Measurements from ENCODE around the gene PLEKHA8.

PLEKHA8 gene

GRCh38 chr7:30135301-30136116, 107.3 kb downstream of the PLEKHA8 start:
- Histone ChIP-seq H3K9me3 (ENCODE audit: insufficient read depth, low read depth, low read length) (no peaks in the 10 kb centered on the region), H3K36me3 (ENCODE audit: insufficient read depth, low read length) (no peaks in the 10 kb centered on the region), H3K4me1 (ENCODE audit: insufficient read depth, low read length, poor library complexity, severe bottlenecking) (peaks cover 20% of the 10 kb centered on the region), H3K79me2 (ENCODE audit: insufficient read depth, low read length) (no peaks in the 10 kb centered on the region; the same call in 1 of the 2 replicates), H2AFZ (ENCODE audit: low read length) (peak overlapping the region; percentile 81; the same call in 1 of the 2 replicates), H4K20me1 (ENCODE audit: insufficient read depth, low read length, poor library complexity, severe bottlenecking) (no peaks in the 10 kb centered on the region), H3K27me3 (ENCODE audit: insufficient read depth, low read length, poor library complexity, severe bottlenecking) (no peaks in the 10 kb centered on the region), H3K4me3 (ENCODE audit: low read length, poor library complexity, severe bottlenecking) (peak overlapping the region; percentile 77), H3K9ac (ENCODE audit: low read depth, low read length, poor library complexity, severe bottlenecking) (peak overlapping the region; percentile 20), H3K9me2 (replicated peaks; ENCODE audit: low read depth, low read length) (no peaks in the 10 kb centered on the region), H3F3A (ENCODE audit: low read depth) (no peaks in the 10 kb centered on the region), H3K4me2 (ENCODE audit: low read depth, low read length, poor library complexity, severe bottlenecking) (peak overlapping the region; percentile 62)
- no peak for TF ChIP-seq CTCF (conservative IDR thresholded peaks at IDR 0.05; ENCODE audit: low read length)
- no peak for TF ChIP-seq EZH2phosphoT487 (IDR thresholded peaks at IDR 0.05; ENCODE audit: borderline replicate concordance)

GRCh38 chr7:30136117-30136731, 108.0 kb downstream of the PLEKHA8 start:
- TF ChIP-seq EZH2phosphoT487 (IDR thresholded peaks at IDR 0.05; ENCODE audit: borderline replicate concordance), result no peak
- TF ChIP-seq CTCF (conservative IDR thresholded peaks at IDR 0.05; ENCODE audit: low read length), result no peak
- H2AFZ ChIP-seq (ENCODE audit: low read length), result no peak overlapping the region
- no peaks in the 10 kb centered on the region for H3F3A ChIP-seq (ENCODE audit: low read depth)
- no peaks in the 10 kb centered on the region for H3K27me3 ChIP-seq (ENCODE audit: insufficient read depth, low read length, poor library complexity, severe bottlenecking)
- H3K9me3 ChIP-seq (ENCODE audit: insufficient read depth, low read depth, low read length), result no peaks in the 10 kb centered on the region
- H3K4me3 ChIP-seq (ENCODE audit: low read length, poor library complexity, severe bottlenecking), result peak overlapping the region; percentile 77
- no peaks in the 10 kb centered on the region for H3K9me2 ChIP-seq (replicated peaks; ENCODE audit: low read depth, low read length)
- no peak overlapping the region for H3K9ac ChIP-seq (ENCODE audit: low read depth, low read length, poor library complexity, severe bottlenecking)
- no peaks in the 10 kb centered on the region for H4K20me1 ChIP-seq (ENCODE audit: insufficient read depth, low read length, poor library complexity, severe bottlenecking)
- H3K79me2 ChIP-seq (ENCODE audit: insufficient read depth, low read length), result no peaks in the 10 kb centered on the region; the same call in 1 of the 2 replicates
- H3K4me1 ChIP-seq (ENCODE audit: insufficient read depth, low read length, poor library complexity, severe bottlenecking), result peaks cover 20% of the 10 kb centered on the region
- peak overlapping the region; percentile 62 for H3K4me2 ChIP-seq (ENCODE audit: low read depth, low read length, poor library complexity, severe bottlenecking)
- H3K36me3 ChIP-seq (ENCODE audit: insufficient read depth, low read length), result no peaks in the 10 kb centered on the region

GRCh38 chr7:30136743-30137485, 108.7 kb downstream of the PLEKHA8 start:
- no peak overlapping the region for H3K4me2 ChIP-seq (ENCODE audit: low read depth, low read length, poor library complexity, severe bottlenecking)
- H3K9me2 ChIP-seq (replicated peaks; ENCODE audit: low read depth, low read length), result no peaks in the 10 kb centered on the region
- no peaks in the 10 kb centered on the region for H3K27me3 ChIP-seq (ENCODE audit: insufficient read depth, low read length, poor library complexity, severe bottlenecking)
- no peaks in the 10 kb centered on the region for H4K20me1 ChIP-seq (ENCODE audit: insufficient read depth, low read length, poor library complexity, severe bottlenecking)
- H3K4me1 ChIP-seq (ENCODE audit: insufficient read depth, low read length, poor library complexity, severe bottlenecking), result peaks cover 27% of the 10 kb centered on the region
- H3K9me3 ChIP-seq (ENCODE audit: insufficient read depth, low read depth, low read length), result no peaks in the 10 kb centered on the region
- H2AFZ ChIP-seq (ENCODE audit: low read length), result no peak overlapping the region
- TF ChIP-seq CTCF (conservative IDR thresholded peaks at IDR 0.05; ENCODE audit: low read length) (no peak), EZH2phosphoT487 (IDR thresholded peaks at IDR 0.05; ENCODE audit: borderline replicate concordance) (no peak)
- no peaks in the 10 kb centered on the region; the same call in 1 of the 2 replicates for H3K79me2 ChIP-seq (ENCODE audit: insufficient read depth, low read length)
- H3F3A ChIP-seq (ENCODE audit: low read depth), result no peaks in the 10 kb centered on the region
- H3K4me3 ChIP-seq (ENCODE audit: low read length, poor library complexity, severe bottlenecking), result no peak overlapping the region
- no peaks in the 10 kb centered on the region for H3K36me3 ChIP-seq (ENCODE audit: insufficient read depth, low read length)
- no peak overlapping the region for H3K9ac ChIP-seq (ENCODE audit: low read depth, low read length, poor library complexity, severe bottlenecking)

Measured in Loucy (cell line).